HG02970 (cell line): ENCODE measurements around the gene DLG5.

Experiments
- ATAC-seq: cut with Tn5 transposase; IDR thresholded peaks from one replicate; pipeline ENCODE4 v1.9.1; 2021; ENCODE audit warnings: mild to moderate bottlenecking, moderate library complexity, moderate number of reproducible peaks; ENCODE audit not compliant: unreplicated experiment, low FRiP score

Gene DLG5

GRCh38 chr10:77946084-77946483 is 19.5 kb upstream of the DLG5 start:
- no peak for ATAC-seq

- no peak for ATAC-seq
Observed at GRCh38 chr10:77944519-77944918, 18.0 kb upstream of the DLG5 start.

GRCh38 chr10:77943121-77943901 is 16.8 kb upstream of the DLG5 start:
- no peak for ATAC-seq

GRCh38 chr10:77941790-77942189 is 15.2 kb upstream of the DLG5 start:
- ATAC-seq = no peak

- no peak for ATAC-seq
Observed at GRCh38 chr10:77940627-77941026, 14.1 kb upstream of the DLG5 start.

- ATAC-seq = no peak
Observed at GRCh38 chr10:77940225-77940624, 13.7 kb upstream of the DLG5 start.

GRCh38 chr10:77939561-77940001 is 13.0 kb upstream of the DLG5 start:
- ATAC-seq = no peak

GRCh38 chr10:77936697-77937567 is 10.4 kb upstream of the DLG5 start:
- no peak for ATAC-seq

- no peak for ATAC-seq
Observed at GRCh38 chr10:77932016-77932715, 5.6 kb upstream of the DLG5 start.

- no peak for ATAC-seq
Observed at GRCh38 chr10:77927402-77928246, 1.1 kb upstream of the DLG5 start.

- no peak for ATAC-seq
Observed at GRCh38 chr10:77925795-77926565, 575 bp downstream of the DLG5 start.

GRCh38 chr10:77925410-77925794 is 1.2 kb downstream of the DLG5 start:
- no peak for ATAC-seq

- ATAC-seq = no peak
Observed at GRCh38 chr10:77922566-77923179, 3.9 kb downstream of the DLG5 start.

GRCh38 chr10:77922055-77922454 is 4.5 kb downstream of the DLG5 start:
- ATAC-seq = no peak

- ATAC-seq = no peak
Observed at GRCh38 chr10:77921395-77921794, 5.2 kb downstream of the DLG5 start.

- no peak for ATAC-seq
Observed at GRCh38 chr10:77920495-77920894, 6.1 kb downstream of the DLG5 start.

GRCh38 chr10:77919713-77920108 is 6.8 kb downstream of the DLG5 start:
- ATAC-seq = no peak

GRCh38 chr10:77915319-77916105 is 11.0 kb downstream of the DLG5 start:
- ATAC-seq = no peak
